BLaER1 (cell line): ENCODE results near the gene ARHGAP22.
A peak's percentile ranks its signal among the peaks of the same experiment; 100 is the strongest.

Source experiments
- H3K27ac ChIP-seq: shearing (Covaris generic); formaldehyde crosslinking; 2 replicates; pipeline ENCODE4 v1.8.1; 2022
- H3K27me3 ChIP-seq: shearing (Covaris generic); formaldehyde crosslinking; 2 replicates; pipeline ENCODE4 v1.8.1; 2022
- H3K36me3 ChIP-seq: shearing (Covaris generic); formaldehyde crosslinking; 2 replicates; pipeline ENCODE4 v1.8.1; 2022
- H3K4me1 ChIP-seq: shearing (Covaris generic); formaldehyde crosslinking; 2 replicates; pipeline ENCODE4 v1.8.1; 2022
- H3K4me2 ChIP-seq: shearing (Covaris generic); formaldehyde crosslinking; 2 replicates; pipeline ENCODE4 v1.8.1; 2022
- H3K4me3 ChIP-seq: shearing (Covaris generic); formaldehyde crosslinking; 2 replicates; pipeline ENCODE4 v1.8.1; 2022
- H3K9ac ChIP-seq: shearing (Covaris generic); formaldehyde crosslinking; 2 replicates; pipeline ENCODE4 v1.8.1; 2022
- H3K9me3 ChIP-seq: shearing (Covaris generic); formaldehyde crosslinking; 2 replicates; pipeline ENCODE4 v1.8.1; 2022
- H4K20me1 ChIP-seq: shearing (Covaris generic); formaldehyde crosslinking; 2 replicates; pipeline ENCODE4 v1.8.1; 2022
- Cebpa-rat ChIP-seq: shearing (Covaris generic); IDR thresholded peaks from 2 replicates; pipeline ENCODE4 v1.8.1; 2022

ARHGAP22 gene

GRCh38 chr10:48556065-48556464 lies 48.8 kb downstream of the ARHGAP22 start:
- Histone ChIP-seq H3K9me3 (no peaks in the 10 kb centered on the region), H4K20me1 (0 out of 2 replicates have a peak, but pooled peaks cover 7% of the 10 kb centered on the region), H3K36me3 (no peaks in the 10 kb centered on the region), H3K9ac (no peak overlapping the region), H3K27ac (no peak overlapping the region), H3K4me1 (peaks cover 20% of the 10 kb centered on the region), H3K27me3 (no peaks in the 10 kb centered on the region), H3K4me2 (no peak overlapping the region), H3K4me3 (no peak overlapping the region)
- no peak for TF ChIP-seq Cebpa-rat

- H3K36me3 ChIP-seq: no peaks in the 10 kb centered on the region
- no peaks in the 10 kb centered on the region for H3K27me3 ChIP-seq
- TF ChIP-seq Cebpa-rat: no peak
- peaks cover 26% of the 10 kb centered on the region for H3K4me1 ChIP-seq
- H3K9me3 ChIP-seq: no peaks in the 10 kb centered on the region
- no peak overlapping the region for H3K4me2 ChIP-seq
- H3K27ac ChIP-seq: no peak overlapping the region
- no peak overlapping the region for H3K4me3 ChIP-seq
- H4K20me1 ChIP-seq: 0 out of 2 replicates have a peak, but pooled peaks cover 10% of the 10 kb centered on the region
- H3K9ac ChIP-seq: no peak overlapping the region
Measured at GRCh38 chr10:48555310-48556042, 49.4 kb downstream of the ARHGAP22 start.

- no peak overlapping the region for H3K9ac ChIP-seq
- no peaks in the 10 kb centered on the region for H3K36me3 ChIP-seq
- H3K27me3 ChIP-seq: no peaks in the 10 kb centered on the region
- H3K27ac ChIP-seq: no peak overlapping the region
- no peak overlapping the region for H3K4me2 ChIP-seq
- TF ChIP-seq Cebpa-rat: no peak
- no peak overlapping the region for H3K4me3 ChIP-seq
- H4K20me1 ChIP-seq: 0 out of 2 replicates have a peak, but pooled peaks cover 10% of the 10 kb centered on the region
- H3K9me3 ChIP-seq: no peaks in the 10 kb centered on the region
- H3K4me1 ChIP-seq: peaks cover 34% of the 10 kb centered on the region
Measured at GRCh38 chr10:48554656-48555055, 50.2 kb downstream of the ARHGAP22 start.

GRCh38 chr10:48554246-48554645 lies 50.6 kb downstream of the ARHGAP22 start:
- no peak for TF ChIP-seq Cebpa-rat
- Histone ChIP-seq H3K36me3 (no peaks in the 10 kb centered on the region), H3K9me3 (no peaks in the 10 kb centered on the region), H3K4me2 (no peak overlapping the region), H3K27me3 (no peaks in the 10 kb centered on the region), H3K4me1 (peaks cover 38% of the 10 kb centered on the region), H4K20me1 (0 out of 2 replicates have a peak, but pooled peaks cover 10% of the 10 kb centered on the region), H3K4me3 (no peak overlapping the region), H3K27ac (no peak overlapping the region), H3K9ac (no peak overlapping the region)

GRCh38 chr10:48552946-48553564 lies 51.8 kb downstream of the ARHGAP22 start:
- Histone ChIP-seq H3K36me3 (no peaks in the 10 kb centered on the region), H3K4me2 (0 out of 2 replicates have a peak overlapping the region, but pooled peaks have one; percentile 50), H3K9ac (no peak overlapping the region), H3K9me3 (no peaks in the 10 kb centered on the region), H3K4me1 (peaks cover 50% of the 10 kb centered on the region), H3K27ac (no peak overlapping the region), H3K27me3 (no peaks in the 10 kb centered on the region), H3K4me3 (no peak overlapping the region), H4K20me1 (0 out of 2 replicates have a peak, but pooled peaks cover 10% of the 10 kb centered on the region)
- TF ChIP-seq Cebpa-rat: no peak

- no peak for TF ChIP-seq Cebpa-rat
- H3K27ac ChIP-seq: no peak overlapping the region
- no peak overlapping the region for H3K9ac ChIP-seq
- H3K9me3 ChIP-seq: no peaks in the 10 kb centered on the region
- no peak overlapping the region for H3K4me3 ChIP-seq
- peaks cover 60% of the 10 kb centered on the region for H3K4me1 ChIP-seq
- no peaks in the 10 kb centered on the region for H3K36me3 ChIP-seq
- H4K20me1 ChIP-seq: 0 out of 2 replicates have a peak, but pooled peaks cover 10% of the 10 kb centered on the region
- peak overlapping the region; percentile 82 for H3K4me2 ChIP-seq
- no peaks in the 10 kb centered on the region for H3K27me3 ChIP-seq
Measured at GRCh38 chr10:48551861-48552591, 52.8 kb downstream of the ARHGAP22 start.

- Histone ChIP-seq H3K9me3 (no peaks in the 10 kb centered on the region), H3K4me2 (peak overlapping the region; percentile 82), H3K4me1 (peaks cover 71% of the 10 kb centered on the region), H3K27me3 (no peaks in the 10 kb centered on the region), H4K20me1 (0 out of 2 replicates have a peak, but pooled peaks cover 10% of the 10 kb centered on the region), H3K36me3 (no peaks in the 10 kb centered on the region), H3K4me3 (no peak overlapping the region), H3K9ac (peak overlapping the region; percentile 4; the same call in 1 of the 2 replicates), H3K27ac (no peak overlapping the region)
- TF ChIP-seq Cebpa-rat: no peak
Measured at GRCh38 chr10:48550977-48551376, 53.9 kb downstream of the ARHGAP22 start.

GRCh38 chr10:48550071-48550691 lies 54.7 kb downstream of the ARHGAP22 start:
- Histone ChIP-seq H3K4me3 (no peak overlapping the region), H3K4me2 (peak overlapping the region; percentile 82), H3K27me3 (no peaks in the 10 kb centered on the region), H3K9ac (no peak overlapping the region), H3K4me1 (peaks cover 79% of the 10 kb centered on the region), H3K9me3 (no peaks in the 10 kb centered on the region), H3K27ac (no peak overlapping the region), H4K20me1 (0 out of 2 replicates have a peak, but pooled peaks cover 10% of the 10 kb centered on the region), H3K36me3 (no peaks in the 10 kb centered on the region)
- TF ChIP-seq Cebpa-rat: no peak

GRCh38 chr10:48549236-48549635 lies 55.6 kb downstream of the ARHGAP22 start:
- no peaks in the 10 kb centered on the region for H3K9me3 ChIP-seq
- H3K27ac ChIP-seq: no peak overlapping the region
- no peak for TF ChIP-seq Cebpa-rat
- no peaks in the 10 kb centered on the region for H3K27me3 ChIP-seq
- peaks cover 80% of the 10 kb centered on the region for H3K4me1 ChIP-seq
- H3K36me3 ChIP-seq: no peaks in the 10 kb centered on the region
- H3K4me3 ChIP-seq: no peak overlapping the region
- H3K4me2 ChIP-seq: peak overlapping the region; percentile 82
- H3K9ac ChIP-seq: no peak overlapping the region
- H4K20me1 ChIP-seq: 0 out of 2 replicates have a peak, but pooled peaks cover 10% of the 10 kb centered on the region
